Right lobe of liver (tissue), 6 donors: ENCODE results near the gene GALNTL6. TPM values are rescaled to one million over a fixed set of nuclear protein-coding genes. Genes with fewer than 3 reads are reported as not detected.

Experiments used
- ATAC-seq, 4 donors: fragments of 200-7000 bp; cut with Tn5 transposase; one replicate each; pipeline ENCODE4 v1.9.1; 2020; ENCODE audit warnings: mild to moderate bottlenecking in 4 of 4, moderate library complexity in 4 of 4
- DNase-seq, 3 donors: peaks; one replicate each; pipeline ENCODE4 v3.0.0-alpha.2; 2020
- H3K27ac ChIP-seq, 3 donors: fragments of 200-600 bp; one replicate each; pipeline ENCODE4 v1.8.0; 2022
- H3K27me3 ChIP-seq, 2 donors: fragments of 200-600 bp; one replicate each; pipeline ENCODE4 v1.8.0; 2022
- H3K36me3 ChIP-seq, 4 donors: fragments of 200-600 bp; sonication (generic) in 1 of 4; one replicate each; pipeline versions ENCODE4 v1.5.1 to v1.8.0; 2017 to 2022; ENCODE audit warnings: control low read depth in 1 of 4
- H3K4me1 ChIP-seq, 4 donors: fragments of 200-600 bp; sonication (generic) in 1 of 4; one replicate each; pipeline versions ENCODE4 v1.5.1 to v1.8.0; 2017 to 2022; ENCODE audit warnings: control low read depth in 1 of 4
- H3K4me3 ChIP-seq, 3 donors: fragments of 200-600 bp; one replicate each; pipeline ENCODE4 v1.8.0; 2022
- H3K9me3 ChIP-seq, 4 donors: fragments of 200-600 bp; sonication (generic) in 1 of 4; one replicate each; pipeline versions ENCODE4 v1.5.1 to v1.8.0; 2017 to 2022; ENCODE audit warnings: control low read depth in 1 of 4
- CTCF ChIP-seq, 4 donors: fragments of 200-600 bp in 3 of 4; fragments of 450-650 bp in 1 of 4; IDR thresholded peaks; one replicate each; pipeline versions ENCODE4 v1.5.1 to v1.8.0; 2016 to 2022; ENCODE audit warnings: antibody characterized with exemption in 4 of 4, mild to moderate bottlenecking in 2 of 4
- POLR2A ChIP-seq: fragments of 450-650 bp; IDR thresholded peaks from one replicate; pipeline ENCODE4 v1.6.1; 2017; ENCODE audit warnings: antibody characterized with exemption, mild to moderate bottlenecking
- WGBS: methylation state at CpG from one replicate; pipeline ENCODE4 v1.1.6; 2018; ENCODE audit warnings: low coverage, low lambda C conversion rate; ENCODE audit not compliant: insufficient coverage; ENCODE audit errors: missing lambda C conversion rate; 5-methylcytosine and 5-hydroxymethylcytosine counted together
- intact Hi-C, 2 donors: fragments of 100-400 bp; cut with DNase I; formaldehyde crosslinking; loops; one replicate each; pipeline versions ENCODE4 v1.11.2 to v1.14.1; 2022
- total RNA-seq, 6 experiments: library from RNA; depleted of rRNA in 2 of 6; stranded (reverse); fragments of >200 nt in 2 of 6; fragmentation: NEBNext Ultra II Directional in 3 of 6; extraction: Animal tissue kit (Norgen Biotek cat#: 25700) in 3 of 6; gene quantifications; one replicate each; pipeline versions ENCODE4 v1.1.0 to v1.2.4, GENCODE V29; 2016 to 2023
- donor health status: DM: no; HTN: yes; CAD: no.
- donor health status: DM: no; HTN: no; CAD: no.
- donor health status: DM: no; HTN: no; CAD: no.
- donor health status: DM: no; HTN: yes; CAD: no.
- donor health status: DM: no; HTN: yes; CAD: no.

GALNTL6 gene
- total RNA-seq, 6 experiments from 2014 or later = 0.15 to 1.1 (median 0.30) TPM; not detected in 3

DNA sequence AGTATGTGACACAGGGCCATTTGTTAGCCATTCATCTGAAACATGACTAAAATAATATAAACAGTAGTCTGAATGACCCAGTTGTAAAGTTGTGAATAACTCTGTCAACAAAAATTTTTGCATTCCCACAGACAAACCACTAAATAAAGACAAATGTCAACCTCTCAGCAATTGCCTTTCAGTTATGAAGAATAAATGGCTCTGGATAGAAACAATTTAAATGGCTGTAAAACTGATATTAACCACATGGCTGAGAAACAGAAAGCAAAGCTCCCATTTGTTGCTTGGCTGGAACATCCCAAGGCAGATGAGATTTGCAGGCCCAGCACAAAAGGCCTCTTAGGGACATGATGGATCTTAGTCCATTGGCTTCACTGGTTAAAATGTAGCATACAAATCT, 296.3 kb downstream of the GALNTL6 start:
- intact Hi-C loops = no loop called here
- no peak for DNase-seq

DNA sequence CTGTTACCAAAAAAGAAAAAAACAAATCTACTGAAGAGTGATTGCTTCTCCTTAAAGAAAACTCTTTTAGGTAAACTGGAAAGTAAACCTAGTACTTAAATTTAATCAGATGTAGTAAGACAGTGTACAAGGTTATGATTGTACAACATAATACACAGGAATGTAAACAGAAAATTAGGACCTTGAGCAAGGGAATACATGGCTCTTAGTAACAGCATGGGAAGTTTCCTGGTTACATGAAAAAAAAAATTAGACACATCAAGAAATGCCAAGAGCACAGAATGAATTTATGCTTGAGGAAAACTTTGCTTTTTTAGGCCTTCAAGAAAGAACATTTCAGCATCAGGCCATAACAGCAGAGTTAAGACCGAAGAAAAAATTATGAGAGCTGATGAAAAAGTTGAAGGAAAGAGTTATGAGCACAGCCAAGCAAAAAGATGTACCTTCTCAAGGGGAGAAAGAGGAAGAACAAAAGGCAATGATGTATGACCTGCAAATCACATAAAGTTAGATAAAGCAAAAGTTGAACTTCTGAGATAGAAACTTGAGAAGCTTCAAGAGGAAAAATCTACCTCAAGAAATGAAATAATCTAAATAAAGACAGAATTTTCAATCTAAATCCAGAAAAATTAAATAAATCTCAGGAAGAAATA, 311.6 kb downstream of the GALNTL6 start:
- Histone ChIP-seq H3K27me3 (no peaks in the 10 kb centered on the region), H3K4me1 (no peaks in the 10 kb centered on the region), H3K9me3 (no peaks in the 10 kb centered on the region), H3K36me3 (no peaks in the 10 kb centered on the region), H3K27ac (no peak overlapping the region), H3K4me3 (no peak overlapping the region)
- 58% methylated on average over 1 of the region's 1 CpG for WGBS
- intact Hi-C loops = no loop called here
- ATAC-seq = no peak
- no peak for DNase-seq
- TF ChIP-seq CTCF (IDR thresholded peaks at IDR 0.05) (no peak), POLR2A (no peak)

More for the DNA sequence above, 296.3 kb downstream of the GALNTL6 start:
- TF ChIP-seq POLR2A (no peak), CTCF (IDR thresholded peaks at IDR 0.05) (no peak)
- H3K36me3 ChIP-seq = no peaks in the 10 kb centered on the region
- ATAC-seq = no peak
- no peaks in the 10 kb centered on the region for H3K4me1 ChIP-seq
- no peak overlapping the region for H3K27ac ChIP-seq
- no peaks in the 10 kb centered on the region for H3K9me3 ChIP-seq
- no peaks in the 10 kb centered on the region for H3K27me3 ChIP-seq
- no peak overlapping the region for H3K4me3 ChIP-seq

DNA sequence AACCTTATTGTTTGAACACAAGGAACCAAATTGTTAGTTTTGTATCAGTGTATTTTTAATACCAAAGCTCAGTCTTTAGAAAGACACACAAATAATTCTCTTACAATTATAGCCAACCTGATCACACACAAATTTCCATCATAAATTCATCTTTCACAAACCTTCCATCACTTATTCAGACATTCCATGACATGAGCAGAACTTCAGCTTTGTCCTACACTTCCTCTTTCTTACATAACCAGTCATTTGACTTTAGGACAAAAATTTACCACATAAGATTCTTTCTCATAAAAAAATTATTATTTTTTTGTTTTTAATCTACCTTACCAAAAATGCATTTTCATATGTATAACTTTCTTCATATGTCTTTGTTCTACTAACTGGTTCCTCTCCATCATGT, 312.2 kb downstream of the GALNTL6 start:
- intact Hi-C loops = no loop called here
- TF ChIP-seq CTCF (IDR thresholded peaks at IDR 0.05) (no peak), POLR2A (no peak)
- no peaks in the 10 kb centered on the region for H3K4me1 ChIP-seq
- DNase-seq = no peak
- H3K4me3 ChIP-seq = no peak overlapping the region
- no peak overlapping the region for H3K27ac ChIP-seq
- H3K27me3 ChIP-seq = no peaks in the 10 kb centered on the region
- no peaks in the 10 kb centered on the region for H3K36me3 ChIP-seq
- ATAC-seq = no peak
- no peaks in the 10 kb centered on the region for H3K9me3 ChIP-seq

DNA sequence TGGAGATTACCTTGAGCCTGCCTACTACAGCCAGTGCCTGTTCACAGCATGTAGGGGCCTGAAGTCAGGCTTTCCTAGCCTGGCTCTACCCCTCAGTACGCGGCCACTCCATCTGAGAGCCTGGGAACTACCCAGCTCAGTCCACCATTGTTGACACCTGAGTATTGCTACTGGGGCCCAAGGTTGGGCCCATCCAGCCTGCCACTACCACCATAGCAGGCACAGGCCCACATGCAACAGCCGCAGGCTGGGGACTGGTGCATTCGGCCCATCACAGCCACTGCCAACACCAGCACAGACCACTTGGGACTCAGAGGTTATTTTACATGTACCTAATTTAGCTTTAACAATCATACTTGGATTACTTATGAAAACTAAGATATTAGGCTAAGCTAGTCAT, 314.0 kb downstream of the GALNTL6 start:
- no peaks in the 10 kb centered on the region for H3K36me3 ChIP-seq
- TF ChIP-seq CTCF (IDR thresholded peaks at IDR 0.05) (no peak), POLR2A (no peak)
- H3K4me3 ChIP-seq = no peak overlapping the region
- intact Hi-C loops = no loop called here
- 100% methylated on average over 1 of the region's 4 CpGs for WGBS
- no peaks in the 10 kb centered on the region for H3K27me3 ChIP-seq
- H3K27ac ChIP-seq = no peak overlapping the region
- ATAC-seq (no peak), DNase-seq (no peak)
- H3K4me1 ChIP-seq = no peaks in the 10 kb centered on the region
- no peaks in the 10 kb centered on the region for H3K9me3 ChIP-seq

- no peak overlapping the region for H3K4me3 ChIP-seq
- WGBS = 53% methylated on average over 1 of the region's 1 CpG
- TF ChIP-seq POLR2A (no peak), CTCF (IDR thresholded peaks at IDR 0.05) (no peak)
- no peaks in the 10 kb centered on the region for H3K9me3 ChIP-seq
- no peaks in the 10 kb centered on the region for H3K4me1 ChIP-seq
- ATAC-seq (no peak), DNase-seq (no peak)
- no peak overlapping the region for H3K27ac ChIP-seq
- H3K27me3 ChIP-seq = no peaks in the 10 kb centered on the region
- H3K36me3 ChIP-seq = no peaks in the 10 kb centered on the region
- intact Hi-C loops = no loop called here
Measured at GRCh38 chr4:172129593-172129992, 316.4 kb downstream of the GALNTL6 start.
